A549 (cell line): ENCODE data around the gene TMEM247.

ENCODE experiments used
- CHD2 ChIP-seq: fragments of 150-350 bp; IDR thresholded peaks from 2 replicates; pipeline ENCODE4 v1.6.1; 2014; ENCODE audit warnings: low read length; ENCODE audit not compliant: partially characterized antibody
- CTCF ChIP-seq: fragments of >200 bp; sonication (Bioruptor Twin); formaldehyde crosslinking; IDR thresholded peaks from 3 replicates; pipeline ENCODE4 v1.5.1; 2016
- HMGXB4 ChIP-seq: fragments of 250-450 bp; sonication (Bioruptor Pico); IDR thresholded peaks from 2 replicates; pipeline ENCODE4 v1.5.0; 2021; ENCODE audit warnings: mild to moderate bottlenecking, moderate library complexity, borderline replicate concordance
- MAX ChIP-seq: IDR thresholded peaks from 2 replicates; pipeline ENCODE4 v1.6.1; 2012

- TF ChIP-seq HMGXB4 (CRISPR knock-in tag), result no peak
- no peak for TF ChIP-seq CHD2
- TF ChIP-seq CTCF, result no peak
- TF ChIP-seq MAX, result no peak
These were observed 11.3 kb downstream of the TMEM247 start for GRCh38 chr2:46490521-46491141.
